Suppressor macrophage treated with lipopolysaccharide for 1 hour (primary cell): ENCODE data around the gene NBDY.
"Not testable (repeated sequence)": the region's sequence is repeated elsewhere in the genome, so short reads cannot be mapped to it uniquely, and the experiment has no call there.

Source experiments
- DNase-seq, 3 donors: peaks; one replicate each; pipeline ENCODE4 v3.0.0-alpha.2; 2020 to 2022

The NBDY gene, protein sequence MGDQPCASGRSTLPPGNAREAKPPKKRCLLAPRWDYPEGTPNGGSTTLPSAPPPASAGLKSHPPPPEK

DNA sequence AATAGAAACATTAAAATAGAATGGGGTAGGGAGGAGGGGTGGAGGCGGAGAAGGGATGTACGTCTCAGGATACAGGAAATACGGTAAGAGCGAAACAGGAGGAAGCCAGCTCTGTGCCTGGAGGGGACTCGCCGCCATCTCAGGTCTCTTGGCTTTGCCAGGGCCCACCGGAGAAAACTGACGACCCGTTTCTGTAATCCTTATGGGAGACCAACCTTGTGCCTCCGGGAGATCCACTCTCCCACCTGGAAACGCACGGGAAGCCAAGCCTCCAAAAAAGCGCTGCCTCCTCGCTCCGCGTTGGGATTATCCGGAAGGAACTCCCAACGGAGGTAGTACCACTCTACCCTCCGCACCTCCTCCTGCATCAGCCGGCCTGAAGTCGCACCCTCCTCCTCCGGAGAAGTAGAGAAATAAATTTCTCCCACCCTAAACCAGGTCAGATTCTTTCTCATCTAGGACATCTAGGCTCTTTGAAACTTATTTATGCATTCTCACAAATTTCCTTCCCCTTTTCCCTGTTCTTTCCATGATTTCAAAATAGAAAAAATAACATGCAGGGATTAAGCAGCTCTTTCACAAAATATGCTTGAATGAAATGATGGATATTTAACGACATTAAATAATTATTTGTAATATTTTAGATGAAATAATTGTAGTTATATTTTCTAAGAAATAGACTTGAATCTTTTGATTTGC lies at the start of gene NBDY:
TSS of gene NBDY (plus strand) at position 92 of the 699 bp plus-strand sequence. CDS start at position 203, 111 bp downstream.
- DNase-seq = peak; percentile 34 to 51 (median 40)

DNA sequence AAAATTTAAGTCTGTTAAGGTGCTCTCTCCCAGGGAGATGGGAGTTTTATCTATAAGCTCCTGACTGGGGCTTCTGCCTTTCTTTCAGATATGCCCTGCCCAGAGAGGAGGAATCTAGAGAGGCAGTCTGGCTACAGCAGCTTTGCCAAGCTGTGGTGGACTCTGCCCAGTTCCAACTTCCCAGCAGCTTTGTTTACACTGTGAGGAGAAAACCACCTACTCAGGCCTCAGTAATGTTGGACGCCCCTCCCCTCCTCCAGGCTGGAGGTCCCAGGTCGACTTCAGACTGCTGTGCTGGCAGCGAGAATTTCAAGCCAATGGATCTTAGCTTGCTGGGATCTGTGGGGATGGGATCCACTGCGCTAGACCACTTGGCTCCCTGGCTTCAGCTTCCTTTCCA lies 24.5 kb upstream of the NBDY start:
- DNase-seq = not testable (repeated sequence)

DNA sequence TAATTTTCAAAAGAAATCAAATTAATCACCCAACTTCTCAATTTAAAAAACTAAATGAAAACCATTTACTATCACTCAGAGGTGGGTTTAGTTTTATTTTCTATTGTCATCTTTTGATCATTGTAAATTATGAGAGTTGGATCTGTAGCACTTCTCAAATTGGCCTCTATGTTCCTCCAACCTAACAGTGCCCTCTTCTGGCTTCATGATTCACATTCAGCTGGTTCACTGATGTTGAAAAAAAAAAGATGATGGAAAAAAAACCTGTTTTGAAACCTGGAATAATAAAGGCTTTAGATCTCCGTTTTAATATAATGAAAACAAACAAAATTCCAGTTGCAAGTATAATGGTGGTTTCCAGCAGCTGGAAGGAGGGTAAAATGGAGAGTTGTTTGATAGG lies 2.4 kb upstream of the NBDY start:
- peak; percentile 48 to 59 (median 58) for DNase-seq

DNA sequence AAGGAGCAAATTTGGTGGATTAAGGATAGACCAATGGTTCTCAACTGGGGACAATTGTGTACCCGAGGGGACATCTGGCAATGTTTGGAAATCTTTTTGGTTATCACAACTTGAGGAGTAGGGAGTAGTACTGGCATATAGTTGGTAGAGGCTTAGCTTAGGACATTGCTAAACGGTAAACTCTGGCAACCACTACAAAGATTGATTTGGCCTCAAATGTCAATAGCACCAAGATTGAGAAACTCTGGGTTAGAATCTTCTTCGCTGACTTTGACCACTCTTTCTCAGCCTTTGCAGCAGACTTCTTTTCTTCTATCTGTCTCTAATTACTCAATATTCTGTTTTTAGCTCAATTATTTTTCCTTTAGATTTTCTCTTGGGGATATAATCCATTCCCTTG lies 1.5 kb upstream of the NBDY start:
- DNase-seq = no peak

DNA sequence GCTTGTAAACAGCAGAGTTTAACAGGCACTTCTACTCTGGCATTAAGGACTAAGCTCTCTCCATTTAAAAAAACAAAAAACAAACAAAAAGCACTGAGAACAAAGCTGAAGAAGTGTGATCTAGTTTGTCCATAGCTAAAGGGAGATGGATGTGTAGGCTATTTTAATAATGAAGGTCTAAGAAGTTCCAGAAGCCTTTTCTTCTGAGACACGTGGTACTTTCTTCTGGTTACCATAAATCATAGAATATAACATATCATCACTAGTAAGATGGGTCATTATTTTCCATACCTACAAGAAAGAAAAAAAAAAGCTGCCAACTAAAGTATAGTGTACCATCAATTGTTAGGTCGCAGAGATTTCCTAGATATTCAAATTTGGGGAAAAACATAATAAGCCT lies 722 bp upstream of the NBDY start:
- DNase-seq = peak in 2 of 3 donors; percentile 10 to 20

DNA sequence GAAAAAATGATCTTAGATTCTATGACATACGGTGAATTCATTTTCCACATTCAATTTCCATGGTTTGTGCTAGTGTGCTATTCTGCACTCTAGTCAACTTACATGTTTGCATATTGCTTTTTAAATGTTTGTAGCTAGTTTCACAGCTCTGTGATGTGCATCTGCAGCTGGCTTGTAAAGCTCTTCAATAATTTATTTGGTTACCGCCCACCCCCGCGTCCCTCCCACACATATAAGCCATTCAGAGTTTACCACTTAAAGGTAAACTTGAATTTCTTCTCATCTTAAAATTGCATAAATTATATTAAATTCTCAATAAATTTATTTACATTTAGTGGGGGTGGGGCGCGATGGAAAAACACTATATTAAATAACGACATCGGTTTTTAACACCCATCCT lies 291 bp upstream of the NBDY start:
- no peak for DNase-seq

DNA sequence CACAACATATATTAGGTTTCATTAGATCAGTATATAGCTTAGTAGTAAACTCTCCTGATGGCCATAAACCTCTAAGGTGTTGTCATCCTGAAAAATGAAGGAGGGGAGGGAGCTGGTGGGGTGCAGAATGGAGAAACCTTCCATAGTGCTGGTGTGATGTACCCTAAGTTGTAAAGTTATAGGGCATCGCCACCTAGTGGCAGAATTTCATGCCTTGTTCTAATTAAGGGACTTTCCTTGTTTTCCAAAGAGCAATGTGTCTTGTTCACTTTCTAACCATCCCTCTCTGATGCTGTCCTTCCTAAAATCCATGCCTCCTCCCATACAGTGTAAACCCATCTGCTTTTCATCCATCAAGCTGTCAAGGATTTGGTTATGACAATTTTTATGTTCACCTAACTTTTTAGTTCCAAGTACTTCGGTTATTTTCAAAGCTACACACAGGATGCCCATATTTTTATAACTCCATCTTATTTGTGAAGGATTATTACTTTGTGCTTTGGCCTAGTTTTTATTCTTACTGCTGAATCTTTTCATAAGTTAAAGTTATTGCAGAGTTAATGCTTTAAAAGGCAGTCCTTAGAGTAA lies 4.5 kb downstream of the NBDY start:
- peak; percentile 76 to 80 (median 78) for DNase-seq

DNA sequence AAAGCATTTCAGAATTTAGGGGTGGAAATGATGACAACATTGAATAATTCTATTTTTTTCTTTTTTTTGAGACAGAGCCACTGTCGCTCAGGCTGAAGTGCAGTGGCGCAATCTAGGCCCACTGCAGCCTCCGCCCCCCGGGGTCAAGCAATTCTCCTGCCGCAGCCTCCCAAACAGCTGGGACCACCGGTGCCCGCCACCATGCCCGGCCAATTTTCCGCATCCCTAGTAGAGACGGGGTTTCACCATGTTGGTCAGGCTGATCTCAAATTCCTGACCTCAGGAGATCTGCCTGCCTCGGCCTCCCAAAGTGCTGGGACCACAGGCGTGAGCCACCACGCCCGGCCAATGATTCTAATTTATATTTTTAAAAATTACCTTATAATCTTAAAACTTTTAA lies 7.2 kb downstream of the NBDY start:
- DNase-seq = no peak

DNA sequence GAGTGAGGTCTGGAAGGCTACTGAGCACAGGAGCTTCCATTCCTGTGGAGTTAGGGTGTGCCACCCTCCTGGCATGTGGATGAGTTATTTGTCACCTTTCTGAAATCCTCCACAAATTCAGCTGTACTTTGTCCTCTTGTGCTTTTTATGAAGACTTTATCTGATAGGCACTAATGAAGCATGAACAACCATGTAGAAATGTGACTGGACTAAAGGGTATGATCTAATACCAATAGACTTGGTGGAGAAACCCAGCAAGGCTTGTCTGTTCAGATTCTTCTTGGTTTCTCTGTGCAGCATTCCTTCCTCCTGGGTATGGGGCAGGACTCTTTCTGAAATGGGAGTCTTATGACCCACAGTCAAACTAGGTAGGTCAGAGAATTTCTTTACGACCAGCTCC lies 9.6 kb downstream of the NBDY start:
- DNase-seq = no peak

DNA sequence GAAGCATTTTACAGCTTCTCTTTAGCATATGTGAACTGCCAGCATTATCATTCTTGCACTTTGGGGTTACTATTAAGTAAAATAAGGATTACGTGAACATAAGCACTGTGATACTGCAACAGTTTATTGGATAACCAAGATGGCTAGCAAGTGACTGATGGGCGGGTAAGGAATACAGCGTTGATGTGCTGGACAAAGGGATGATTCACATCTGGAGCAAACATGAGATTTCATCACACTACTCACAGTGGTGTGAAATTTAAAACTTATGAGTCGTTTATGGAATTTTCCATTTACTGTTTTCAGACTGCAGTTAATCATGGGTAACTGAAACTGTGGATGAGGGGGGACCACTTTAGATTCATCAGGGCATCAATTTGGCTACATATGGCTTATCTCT lies 16.0 kb downstream of the NBDY start:
- peak; percentile 47 to 80 (median 75) for DNase-seq

DNA sequence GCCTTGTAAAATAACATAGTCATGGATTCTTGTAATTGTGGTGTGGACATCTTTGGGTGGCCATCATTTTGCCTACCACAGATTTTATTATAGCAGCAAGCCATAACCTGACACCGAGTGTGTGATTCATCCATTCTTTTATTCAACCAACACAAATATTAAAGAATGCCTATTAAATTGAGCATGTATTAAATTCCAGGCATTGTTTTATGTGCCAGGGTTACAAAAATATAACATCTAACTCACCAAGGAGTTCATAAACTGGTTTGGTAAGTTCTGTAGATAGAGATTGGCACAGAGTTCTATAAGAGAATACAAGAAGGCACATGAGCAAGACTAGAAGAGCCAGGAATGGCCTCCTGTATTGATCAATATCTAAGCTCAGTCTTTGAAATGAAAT lies 18.0 kb downstream of the NBDY start:
- DNase-seq = no peak

DNA sequence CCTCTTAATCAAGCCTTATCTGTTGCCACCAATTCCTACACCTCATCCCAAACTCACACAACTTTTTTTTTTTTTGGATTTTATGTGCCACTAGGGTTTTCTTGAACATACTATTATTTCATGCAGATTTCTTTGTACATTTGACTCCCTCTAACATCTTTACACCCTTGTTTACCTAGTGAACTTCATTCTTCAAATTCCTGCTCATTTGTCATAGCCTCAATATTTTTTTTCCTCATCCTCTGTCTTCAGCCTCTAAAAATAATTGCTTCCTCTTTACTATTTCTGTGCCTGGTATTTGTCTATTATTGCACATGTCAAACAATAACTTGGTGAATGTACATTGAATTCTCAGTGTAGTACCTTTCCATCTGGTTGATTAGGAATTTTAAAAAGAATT lies 22.0 kb downstream of the NBDY start:
- DNase-seq = no peak

DNA sequence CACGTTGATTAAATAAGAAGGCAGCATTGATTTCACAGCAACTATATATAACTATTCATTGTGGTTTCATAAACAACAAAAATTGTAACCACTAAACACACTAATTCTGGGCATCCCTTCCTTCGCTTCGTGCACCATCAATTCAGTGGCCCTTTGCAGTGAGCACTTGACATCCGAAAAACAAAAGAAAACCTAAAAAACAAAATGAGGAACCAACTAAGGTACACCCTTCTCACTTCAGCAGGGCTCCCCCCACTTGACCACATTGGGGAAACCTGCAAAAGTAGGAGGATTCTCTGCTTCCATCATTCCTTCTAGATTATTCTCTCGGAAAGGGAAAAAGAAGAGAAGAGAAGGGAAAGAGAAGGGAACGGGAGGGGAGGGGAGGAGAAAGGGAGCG lies 28.3 kb downstream of the NBDY start:
- no peak for DNase-seq

DNA sequence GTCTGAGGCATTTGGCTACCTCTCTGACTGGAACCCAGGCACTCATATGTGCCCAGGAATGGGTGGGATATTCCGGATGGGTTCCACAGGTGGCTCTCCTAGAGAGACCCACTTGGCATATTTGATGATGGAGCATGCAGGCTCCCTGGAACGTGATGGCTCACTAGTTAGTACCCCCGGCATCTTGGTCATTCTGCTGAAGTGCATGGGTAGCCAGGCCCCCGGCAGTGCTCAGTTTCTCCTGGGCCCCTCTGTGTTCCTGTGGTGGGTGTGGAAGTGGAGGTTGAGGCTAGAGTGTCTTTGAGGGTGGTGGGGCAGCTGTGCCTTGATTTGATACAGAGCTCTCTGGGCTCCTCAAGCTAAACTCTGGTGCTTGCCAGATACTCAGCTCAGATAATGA lies 29.4 kb downstream of the NBDY start:
- DNase-seq = no peak

DNA sequence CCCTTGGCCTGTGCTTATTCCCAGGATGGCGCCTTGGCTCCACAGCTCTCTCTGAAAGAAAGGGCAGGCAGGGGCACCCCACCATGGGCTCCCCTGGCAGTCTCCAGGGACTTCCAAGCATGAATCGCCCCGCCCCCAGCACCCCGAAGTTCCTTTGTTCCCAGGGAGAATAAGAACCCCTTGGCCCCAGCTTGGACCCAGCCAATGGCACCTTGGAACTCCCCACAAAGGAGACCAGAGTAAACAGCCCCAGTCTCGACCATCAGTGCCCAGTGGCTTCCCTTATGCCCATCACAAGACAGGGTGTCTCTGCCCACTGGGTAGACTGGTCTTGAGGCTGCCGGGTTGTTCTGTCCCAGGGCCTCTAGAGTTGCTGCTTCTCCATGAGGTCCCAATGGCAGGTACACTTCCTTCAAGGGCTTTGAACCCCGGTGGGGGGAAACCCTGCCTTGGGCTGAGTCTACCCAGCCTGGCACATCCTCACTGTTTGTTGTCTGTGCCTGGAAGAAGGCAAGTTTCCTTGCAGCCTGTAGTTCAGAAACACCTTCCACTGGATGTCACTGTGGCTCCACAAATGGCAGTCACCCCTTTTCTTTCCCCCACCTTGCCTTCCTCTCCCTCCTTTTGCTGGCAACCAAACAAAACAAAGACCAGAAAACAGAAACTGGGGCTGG lies 30.8 kb downstream of the NBDY start:
- no peak for DNase-seq

DNA sequence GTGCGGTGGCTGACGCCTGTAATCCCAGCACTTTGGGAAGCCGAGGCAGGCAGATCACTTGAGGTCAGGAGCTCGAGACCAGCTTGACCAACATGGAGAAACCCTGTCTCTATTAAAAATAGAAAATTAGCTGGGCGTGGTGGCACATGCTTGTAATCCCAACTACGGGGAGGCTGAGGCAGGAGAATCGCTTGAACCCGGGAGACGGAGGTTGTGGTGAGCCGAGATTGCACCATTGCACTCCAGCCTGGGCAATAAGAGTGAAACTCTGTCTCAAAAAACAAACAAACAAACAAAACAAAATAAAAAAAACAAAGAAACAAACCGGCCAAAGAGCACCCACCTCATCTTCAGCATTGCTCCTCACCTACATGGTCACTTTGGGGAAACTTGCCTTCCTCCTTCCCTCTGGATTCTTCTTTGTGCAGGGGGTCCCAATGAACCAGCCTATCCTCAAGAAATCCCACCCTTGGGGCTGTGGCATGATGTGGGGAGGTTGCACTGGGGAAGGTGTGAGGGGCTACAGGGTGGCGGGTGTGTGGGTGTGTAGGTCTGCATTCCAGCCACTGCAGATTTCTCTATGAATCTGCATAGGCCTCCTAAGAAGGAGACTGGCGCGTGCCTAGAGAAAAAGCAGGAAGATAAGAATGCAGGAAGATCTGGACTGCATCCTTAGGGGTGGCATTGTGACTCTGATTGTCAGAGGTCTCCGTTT lies 31.5 kb downstream of the NBDY start:
- not testable (repeated sequence) for DNase-seq

DNA sequence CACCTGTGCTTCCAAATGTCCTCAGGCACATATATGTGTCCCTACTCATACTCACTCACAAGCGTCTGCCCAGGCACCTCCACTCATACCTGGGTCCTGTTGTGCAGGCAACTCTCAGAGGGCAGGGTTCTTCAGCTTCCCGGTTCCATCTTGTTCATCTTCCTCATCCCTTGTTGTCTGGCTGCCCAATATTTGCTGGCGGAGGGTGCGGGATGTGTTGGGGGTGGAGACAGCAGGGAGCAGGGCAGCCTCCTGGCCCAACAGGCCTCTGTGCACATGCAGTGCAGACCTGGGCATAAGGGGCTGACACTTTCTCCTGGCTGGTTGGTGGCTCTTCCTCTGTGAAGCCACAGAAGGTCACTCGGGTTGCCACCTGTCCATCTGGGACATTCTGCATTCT lies 32.1 kb downstream of the NBDY start:
- no peak for DNase-seq

DNA sequence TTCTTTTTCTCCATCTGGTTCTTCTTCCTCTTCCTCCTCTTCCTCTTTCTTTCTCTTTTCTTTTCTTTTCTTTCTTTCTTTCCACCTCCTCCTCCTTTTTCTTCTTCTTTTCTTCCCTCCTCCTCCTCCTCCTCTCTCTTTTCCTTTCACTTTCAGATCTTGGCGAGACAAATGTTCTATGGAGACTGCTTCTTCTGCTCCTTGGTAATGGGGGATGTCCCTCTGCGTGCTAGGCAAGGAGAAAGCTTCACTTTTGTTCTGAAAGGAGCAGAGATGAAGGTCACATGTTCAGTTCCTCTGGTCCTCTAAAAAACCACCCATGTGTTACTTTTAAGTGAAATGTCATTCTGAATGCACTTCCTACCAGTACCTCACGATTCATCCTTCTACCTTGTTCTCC lies 33.2 kb downstream of the NBDY start:
- DNase-seq = peak in 2 of 3 donors; percentile 6

DNA sequence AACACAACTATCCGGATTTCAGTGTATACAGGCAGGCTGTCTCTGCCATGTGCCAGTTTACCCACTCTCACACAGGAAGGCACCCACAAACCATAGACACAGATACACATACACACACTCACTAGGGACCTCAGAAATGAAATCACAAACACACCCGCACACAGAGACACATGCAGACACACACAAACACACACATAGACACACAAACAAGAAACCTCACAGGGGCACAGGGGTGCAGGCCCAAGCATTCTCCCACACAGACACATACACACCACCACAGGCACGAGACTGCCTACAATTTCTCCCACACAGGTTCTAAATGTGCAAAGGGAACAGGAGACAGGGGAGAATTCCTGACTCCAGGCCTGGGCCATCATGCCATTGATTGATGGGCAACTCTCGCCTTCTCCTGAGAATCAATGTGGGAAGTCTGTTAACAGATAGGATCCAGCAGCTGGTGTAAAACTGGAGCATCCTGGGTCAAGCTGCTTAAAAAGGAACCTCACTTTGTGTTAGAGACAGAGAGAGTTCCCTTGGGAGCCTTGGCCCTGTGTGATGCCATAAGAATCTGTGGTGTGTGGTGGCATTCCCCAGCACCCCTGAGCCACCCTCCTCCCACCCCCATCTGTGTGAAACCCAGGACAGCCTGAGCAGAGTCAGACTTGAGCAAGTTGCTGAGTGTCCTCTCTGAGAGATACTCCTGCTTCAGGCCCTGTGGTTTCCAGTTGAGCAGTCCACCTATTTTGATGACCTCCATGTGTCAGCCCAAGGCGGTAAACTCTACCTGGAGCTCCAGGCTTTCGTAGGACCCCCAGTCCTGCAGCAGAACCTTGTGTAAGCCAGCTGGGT lies 33.9 kb downstream of the NBDY start:
- DNase-seq = no peak

DNA sequence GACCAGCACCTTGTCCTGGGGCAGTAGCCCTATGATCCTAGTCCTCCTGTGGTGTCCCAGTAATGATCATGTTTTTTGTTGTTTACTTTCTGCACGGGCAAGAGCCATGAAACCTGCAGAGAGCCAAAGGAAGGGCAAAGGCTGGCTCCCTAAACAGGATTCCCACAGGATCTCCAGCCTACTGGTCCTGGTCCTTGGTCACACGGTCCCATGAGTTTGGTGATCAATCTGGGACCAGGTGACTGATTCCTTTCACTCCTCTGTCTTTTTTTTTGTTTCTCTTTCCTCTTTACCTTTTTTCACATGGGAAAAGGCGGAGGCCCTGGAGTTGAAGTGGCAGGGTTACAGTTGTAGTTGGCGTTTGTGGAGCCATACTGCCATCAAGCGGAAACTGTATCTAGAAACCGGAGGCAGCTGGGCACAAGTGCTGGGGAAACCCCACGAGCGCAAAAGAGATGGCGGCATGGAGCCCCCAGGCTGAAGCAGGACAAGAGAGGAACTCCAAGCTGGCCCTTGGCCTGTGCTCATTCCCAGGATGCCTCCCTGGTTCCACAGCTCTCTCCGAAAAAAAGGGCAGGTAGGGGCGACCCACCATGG lies 34.6 kb downstream of the NBDY start:
- DNase-seq = no peak

DNA sequence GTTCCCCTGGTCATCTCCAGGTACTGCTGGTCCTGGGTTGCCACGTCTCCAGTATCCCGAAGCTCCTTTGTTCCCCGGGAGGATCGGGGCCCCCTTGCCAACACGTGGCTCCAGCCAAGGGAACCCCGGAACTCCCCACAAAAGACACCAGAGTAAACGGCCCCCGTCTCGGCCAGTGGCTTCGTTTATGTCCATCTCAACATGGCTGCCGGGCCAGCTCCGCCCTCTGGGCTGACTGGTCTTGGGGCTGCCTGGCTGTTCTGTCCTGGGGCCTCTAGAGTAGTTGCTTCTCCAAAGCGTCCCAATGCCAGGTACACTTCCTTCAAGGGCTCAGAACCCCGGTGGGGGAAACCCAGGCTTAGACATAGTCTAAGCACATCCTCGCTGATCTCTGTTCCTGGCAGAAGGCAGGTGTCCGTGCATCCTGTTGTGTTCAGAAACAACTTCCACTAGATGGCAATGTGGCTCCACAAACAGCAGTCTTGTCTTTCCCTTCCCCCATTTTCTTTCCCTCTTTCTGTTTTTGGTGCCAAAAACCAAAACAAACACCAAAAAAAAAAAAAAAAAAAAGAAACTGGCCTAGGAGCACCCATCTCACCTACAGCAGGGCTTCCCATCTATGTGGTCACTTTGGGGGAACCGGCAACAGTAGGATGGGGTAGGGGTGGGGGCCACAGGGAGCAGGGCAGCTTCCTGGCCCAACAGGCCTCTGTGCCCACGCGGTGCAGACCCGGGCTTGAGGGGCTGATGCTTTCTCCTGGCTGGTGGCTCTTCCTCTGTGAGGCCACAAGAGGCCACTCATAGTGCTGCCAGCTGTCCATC lies 35.3 kb downstream of the NBDY start:
- DNase-seq = peak; percentile 58 to 67 (median 59)
